Body of pancreas (tissue), 4 donors: Measurements from ENCODE around the gene FCHSD2.

ENCODE experiments used
- CTCF ChIP-seq, 7 experiments: fragments of 450-650 bp in 4 of 7; fragments of 200-600 bp in 3 of 7; sonication (generic) in 3 of 7; IDR thresholded peaks; one replicate each; pipeline ENCODE4 v1.5.1; 2016 to 2019; ENCODE audit warnings: antibody characterized with exemption in 7 of 7
- POLR2A ChIP-seq, 3 donors: fragments of 450-650 bp; IDR thresholded peaks; one replicate each; pipeline ENCODE4 v1.6.1; 2016; ENCODE audit warnings: antibody characterized with exemption in 3 of 3, mild to moderate bottlenecking in 2 of 3

- no peak for TF ChIP-seq CTCF (IDR thresholded peaks at IDR 0.05)
- no peak for TF ChIP-seq POLR2A (IDR thresholded peaks at IDR 0.05)
Observed at GRCh38 chr11:72900013-72900412, 242.1 kb downstream of the FCHSD2 start.
